Thoracic aorta endothelial cell (primary cell): Measurements from ENCODE around the gene ANGPTL1. TPM values are rescaled to one million over a fixed set of nuclear protein-coding genes. Genes with fewer than 3 reads are reported as not detected.

Experiments
- total RNA-seq: library from RNA; depleted of rRNA; stranded (reverse); fragments of >200 nt; gene quantifications from 2 replicates; pipeline ENCODE4 v1.2.3, GENCODE V29; 2012

ANGPTL1 gene
- not detected in 2 replicates for total RNA-seq

GRCh38 chr1:178870944-178871343 lies at the start of gene ANGPTL1:
TSS of gene ANGPTL1 (minus strand) at chr1:178871077. CDS start at chr1:178865776, 5,301 bp downstream.

Other genes with a start within 250 kb of the ANGPTL1 start
- gene RALGPS2, start 145.8 kb downstream of the ANGPTL1 start, total RNA-seq, result 27.1 and 32.6 TPM in 2 replicates
- gene FAM20B, start 154.8 kb upstream of the ANGPTL1 start, total RNA-seq, result 38.2 and 45.6 TPM in 2 replicates
- 34.7 and 35.1 TPM in 2 replicates for gene TOR3A, start 211.0 kb upstream of the ANGPTL1 start, total RNA-seq